Panc1 (cell line): ENCODE results near the gene C4orf50.

Source experiments
- POLR2AphosphoS5 ChIP-seq: IDR thresholded peaks from 2 replicates; pipeline ENCODE4 v1.6.1; 2012; ENCODE audit warnings: mild to moderate bottlenecking, low read depth, low read length, moderate library complexity
- SIN3A ChIP-seq: IDR thresholded peaks from 2 replicates; pipeline ENCODE4 v1.6.1; 2012; ENCODE audit warnings: low read depth, mild to moderate bottlenecking, low read length, moderate library complexity, borderline replicate concordance; ENCODE audit not compliant: insufficient read depth
- TF ChIP-seq, protein P1 (sequence below): fragments of 450-650 bp; IDR thresholded peaks from 2 replicates; pipeline ENCODE4 v1.5.1; 2017; ENCODE audit warnings: mild to moderate bottlenecking
- TF ChIP-seq, protein P2 (sequence below), 2 experiments: IDR thresholded peaks; 2 replicates each; pipeline ENCODE4 v1.6.1; 2011 to 2012; ENCODE audit warnings: low read depth in 2 of 2, control low read depth in 1 of 2, low read length in 1 of 2, mild to moderate bottlenecking in 1 of 2, moderate library complexity in 1 of 2; ENCODE audit not compliant: insufficient read depth in 1 of 2

DNA sequence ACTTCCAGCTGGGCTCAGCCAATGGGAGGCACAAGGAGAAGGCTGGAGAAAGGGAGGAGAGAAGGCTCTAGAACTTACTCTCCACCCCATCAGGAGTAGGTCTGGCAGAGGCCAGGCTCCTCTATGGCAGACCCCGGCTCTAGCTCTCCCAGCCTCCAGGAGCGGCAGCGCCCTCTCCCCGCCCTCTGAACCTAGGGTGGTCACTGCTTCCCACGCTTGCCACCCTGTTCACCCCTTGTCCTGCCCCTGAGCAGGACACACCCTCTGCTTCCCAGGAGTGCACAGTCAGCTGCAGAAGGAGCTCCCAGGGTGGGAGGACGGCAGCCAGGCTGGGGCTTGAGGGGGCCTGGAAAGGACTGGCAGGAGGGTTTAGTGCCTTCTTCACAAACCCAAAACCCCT, 72.3 kb downstream of the C4orf50 start:
- TF ChIP-seq, protein P1, sequence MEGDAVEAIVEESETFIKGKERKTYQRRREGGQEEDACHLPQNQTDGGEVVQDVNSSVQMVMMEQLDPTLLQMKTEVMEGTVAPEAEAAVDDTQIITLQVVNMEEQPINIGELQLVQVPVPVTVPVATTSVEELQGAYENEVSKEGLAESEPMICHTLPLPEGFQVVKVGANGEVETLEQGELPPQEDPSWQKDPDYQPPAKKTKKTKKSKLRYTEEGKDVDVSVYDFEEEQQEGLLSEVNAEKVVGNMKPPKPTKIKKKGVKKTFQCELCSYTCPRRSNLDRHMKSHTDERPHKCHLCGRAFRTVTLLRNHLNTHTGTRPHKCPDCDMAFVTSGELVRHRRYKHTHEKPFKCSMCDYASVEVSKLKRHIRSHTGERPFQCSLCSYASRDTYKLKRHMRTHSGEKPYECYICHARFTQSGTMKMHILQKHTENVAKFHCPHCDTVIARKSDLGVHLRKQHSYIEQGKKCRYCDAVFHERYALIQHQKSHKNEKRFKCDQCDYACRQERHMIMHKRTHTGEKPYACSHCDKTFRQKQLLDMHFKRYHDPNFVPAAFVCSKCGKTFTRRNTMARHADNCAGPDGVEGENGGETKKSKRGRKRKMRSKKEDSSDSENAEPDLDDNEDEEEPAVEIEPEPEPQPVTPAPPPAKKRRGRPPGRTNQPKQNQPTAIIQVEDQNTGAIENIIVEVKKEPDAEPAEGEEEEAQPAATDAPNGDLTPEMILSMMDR = no peak
- TF ChIP-seq, protein P2, sequence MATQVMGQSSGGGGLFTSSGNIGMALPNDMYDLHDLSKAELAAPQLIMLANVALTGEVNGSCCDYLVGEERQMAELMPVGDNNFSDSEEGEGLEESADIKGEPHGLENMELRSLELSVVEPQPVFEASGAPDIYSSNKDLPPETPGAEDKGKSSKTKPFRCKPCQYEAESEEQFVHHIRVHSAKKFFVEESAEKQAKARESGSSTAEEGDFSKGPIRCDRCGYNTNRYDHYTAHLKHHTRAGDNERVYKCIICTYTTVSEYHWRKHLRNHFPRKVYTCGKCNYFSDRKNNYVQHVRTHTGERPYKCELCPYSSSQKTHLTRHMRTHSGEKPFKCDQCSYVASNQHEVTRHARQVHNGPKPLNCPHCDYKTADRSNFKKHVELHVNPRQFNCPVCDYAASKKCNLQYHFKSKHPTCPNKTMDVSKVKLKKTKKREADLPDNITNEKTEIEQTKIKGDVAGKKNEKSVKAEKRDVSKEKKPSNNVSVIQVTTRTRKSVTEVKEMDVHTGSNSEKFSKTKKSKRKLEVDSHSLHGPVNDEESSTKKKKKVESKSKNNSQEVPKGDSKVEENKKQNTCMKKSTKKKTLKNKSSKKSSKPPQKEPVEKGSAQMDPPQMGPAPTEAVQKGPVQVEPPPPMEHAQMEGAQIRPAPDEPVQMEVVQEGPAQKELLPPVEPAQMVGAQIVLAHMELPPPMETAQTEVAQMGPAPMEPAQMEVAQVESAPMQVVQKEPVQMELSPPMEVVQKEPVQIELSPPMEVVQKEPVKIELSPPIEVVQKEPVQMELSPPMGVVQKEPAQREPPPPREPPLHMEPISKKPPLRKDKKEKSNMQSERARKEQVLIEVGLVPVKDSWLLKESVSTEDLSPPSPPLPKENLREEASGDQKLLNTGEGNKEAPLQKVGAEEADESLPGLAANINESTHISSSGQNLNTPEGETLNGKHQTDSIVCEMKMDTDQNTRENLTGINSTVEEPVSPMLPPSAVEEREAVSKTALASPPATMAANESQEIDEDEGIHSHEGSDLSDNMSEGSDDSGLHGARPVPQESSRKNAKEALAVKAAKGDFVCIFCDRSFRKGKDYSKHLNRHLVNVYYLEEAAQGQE (IDR thresholded peaks at IDR 0.05; ENCODE audit: insufficient read depth in 1 of 2, low read depth in 2 of 2, low read length in 1 of 2) = no peak
- TF ChIP-seq SIN3A (no peak), POLR2AphosphoS5 (no peak)
